Activated CD4-positive, alpha-beta T cell treated with anti-CD3 and anti-CD28 coated beads, Interleukin-2, Interleukin-6, amounts not matched to agents 100 ng/mL and 50 ng/mL, durations not matched to agents 16 hours and 8 hours (primary cell): ENCODE data around the gene FUOM.

ENCODE experiments used
- DNase-seq: peaks from one replicate; pipeline ENCODE4 v3.0.0-alpha.2; 2020

The FUOM gene

DNA sequence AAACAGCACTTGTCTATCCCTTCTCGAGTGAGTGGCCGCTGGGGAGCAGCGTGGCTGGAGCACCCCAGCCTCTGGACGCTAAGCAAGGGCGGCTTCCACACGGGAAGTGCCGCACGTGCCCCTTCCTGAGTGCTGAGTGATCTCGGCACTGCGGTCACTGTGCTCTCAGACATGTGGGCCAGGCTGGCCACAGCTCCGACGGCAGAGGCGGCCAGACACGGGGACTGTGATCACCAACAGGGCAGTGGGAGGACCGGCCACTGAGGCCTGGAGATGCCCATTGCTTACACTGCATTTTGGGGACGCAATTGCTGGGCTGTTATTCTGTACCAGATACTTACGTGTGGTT is 8.3 kb upstream of the FUOM start:
- no peak for DNase-seq

DNA sequence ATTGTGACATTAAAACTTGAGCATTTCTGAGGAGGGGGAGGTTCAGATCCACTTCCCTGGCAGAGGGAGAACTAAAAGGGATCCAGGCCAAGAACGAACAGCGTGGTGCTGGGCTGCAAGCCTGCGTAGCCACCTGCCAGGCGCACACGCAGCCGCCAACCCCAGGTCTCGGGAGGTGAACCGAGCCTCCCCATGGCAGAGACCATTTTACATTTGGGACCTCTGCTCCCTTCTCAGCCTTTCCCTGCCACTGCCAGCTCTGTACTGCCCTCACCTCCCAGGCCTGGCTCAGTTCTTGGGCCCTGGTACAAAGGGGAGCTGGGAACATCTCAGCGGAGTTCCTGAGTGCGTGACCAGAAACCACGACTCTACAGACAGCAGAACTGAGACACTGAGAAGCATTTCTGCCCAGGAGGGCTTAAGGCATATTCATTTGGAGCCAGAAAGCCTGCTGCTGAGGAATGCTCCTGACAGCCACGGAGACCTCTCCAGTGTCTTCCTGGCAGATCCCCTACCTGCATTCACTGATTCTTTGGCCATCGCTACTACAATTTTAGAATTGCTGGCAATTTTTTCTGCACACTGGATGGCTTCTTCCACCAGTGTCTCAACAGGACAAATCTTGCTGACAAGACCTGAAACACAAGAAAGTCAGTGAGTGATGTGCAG is 7.8 kb upstream of the FUOM start:
- DNase-seq = no peak

DNA sequence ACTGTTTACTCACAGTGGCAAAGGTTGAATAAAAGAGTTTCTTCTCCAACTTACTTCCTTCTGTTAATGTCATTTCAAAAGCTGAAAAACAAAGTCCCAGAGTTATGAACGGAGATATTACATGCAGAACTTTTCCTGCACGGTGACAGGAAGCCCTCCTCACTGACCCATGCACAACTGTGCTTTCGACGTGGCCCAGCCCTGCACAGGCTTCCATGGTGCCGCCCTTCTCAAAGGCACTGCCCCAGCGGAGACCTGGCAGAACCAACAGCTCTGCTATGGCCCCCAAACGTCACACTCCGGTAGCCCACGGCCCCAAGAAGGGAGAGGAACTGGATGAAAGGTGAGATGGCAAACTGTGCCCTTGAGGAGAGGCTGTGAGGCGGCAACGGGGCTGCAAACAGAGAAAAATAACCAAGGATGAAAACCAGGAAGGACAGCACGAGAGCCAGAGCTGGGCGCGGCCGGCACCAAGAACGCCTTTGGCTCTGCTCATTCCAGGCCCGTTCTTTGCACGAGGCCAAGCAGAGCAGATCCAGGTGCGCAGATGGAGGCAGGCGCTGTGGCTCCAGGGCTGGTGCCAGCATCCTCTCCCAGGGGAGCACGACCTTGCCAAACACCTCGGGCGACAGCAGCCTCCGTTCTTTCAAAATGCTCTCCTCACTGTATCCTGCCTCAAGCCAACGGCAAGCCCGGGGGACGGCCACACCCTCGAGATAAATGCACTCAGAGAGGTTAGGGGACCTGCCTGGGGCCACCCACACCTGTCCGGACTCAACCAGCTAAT is 7.0 kb upstream of the FUOM start:
- DNase-seq = no peak

DNA sequence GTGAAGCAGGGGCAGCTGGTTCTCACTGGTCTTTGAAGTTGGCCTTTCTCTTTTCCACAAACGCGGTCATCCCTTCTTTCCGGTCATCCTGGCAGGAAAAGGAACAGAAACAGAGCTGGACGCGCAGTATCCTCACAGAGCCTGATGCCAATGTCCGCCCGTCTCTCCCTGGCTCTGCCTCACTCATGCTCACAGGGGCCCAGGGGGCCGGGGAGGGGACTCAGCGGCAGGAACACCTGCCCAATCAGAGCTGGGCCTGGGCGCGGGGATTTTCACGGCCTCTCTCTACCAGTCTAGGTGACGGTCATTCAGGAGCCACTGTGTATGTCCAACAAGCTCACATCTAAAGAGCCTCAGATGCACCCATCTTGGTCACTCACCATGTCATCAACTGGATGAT is 5.0 kb upstream of the FUOM start:
- DNase-seq = no peak

DNA sequence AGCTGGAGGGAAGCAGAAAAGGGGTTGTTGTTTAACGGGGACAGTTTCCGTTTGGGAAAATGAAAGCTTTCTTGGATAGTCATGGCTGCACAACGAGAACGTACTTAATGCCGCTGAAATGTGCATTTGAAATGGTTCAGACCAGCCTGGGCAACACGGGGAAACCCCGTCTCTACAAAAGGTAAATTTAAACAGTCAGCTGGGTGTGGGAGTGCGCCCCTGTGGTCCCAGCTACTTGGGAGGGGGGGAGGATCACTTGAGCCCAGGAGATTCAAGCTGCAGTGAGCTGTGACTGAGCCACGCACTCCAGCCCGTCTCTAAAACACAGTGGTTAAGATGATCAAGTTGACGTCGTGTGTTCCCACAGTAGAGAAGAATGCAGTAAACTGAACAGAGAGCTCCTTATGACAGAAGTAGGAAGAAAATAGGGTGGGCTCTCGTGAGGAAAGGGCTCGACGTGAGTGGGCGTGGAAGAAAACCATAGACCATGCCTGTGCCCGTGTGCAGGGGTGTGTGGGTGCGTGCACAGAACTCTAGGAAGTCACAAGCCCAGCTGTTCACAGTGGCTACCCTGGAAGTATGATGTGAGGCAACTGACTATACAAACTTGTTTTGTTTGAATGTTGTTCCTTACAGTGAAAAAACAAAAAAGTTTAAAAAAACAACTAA is 4.1 kb upstream of the FUOM start:
- no peak for DNase-seq

DNA sequence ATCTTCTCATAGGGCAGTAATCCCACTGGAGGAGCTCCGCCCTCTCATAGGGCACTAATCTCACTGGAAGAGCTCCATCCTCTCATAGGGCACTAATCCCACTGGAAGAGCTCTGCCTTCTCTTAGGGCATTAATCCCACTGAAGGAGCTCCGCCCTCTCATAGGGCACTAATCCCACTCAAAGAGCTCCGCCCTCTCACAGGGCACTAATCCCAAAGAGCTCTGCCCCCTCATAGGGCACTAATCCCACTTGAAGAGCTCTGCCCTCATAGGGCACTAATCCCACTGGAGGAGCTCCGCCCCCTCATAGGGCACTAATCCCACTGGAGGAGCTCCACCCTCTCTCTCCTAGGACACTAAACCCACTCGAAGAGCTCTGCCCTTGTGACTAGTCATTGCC is 3.4 kb upstream of the FUOM start:
- DNase-seq = no peak

DNA sequence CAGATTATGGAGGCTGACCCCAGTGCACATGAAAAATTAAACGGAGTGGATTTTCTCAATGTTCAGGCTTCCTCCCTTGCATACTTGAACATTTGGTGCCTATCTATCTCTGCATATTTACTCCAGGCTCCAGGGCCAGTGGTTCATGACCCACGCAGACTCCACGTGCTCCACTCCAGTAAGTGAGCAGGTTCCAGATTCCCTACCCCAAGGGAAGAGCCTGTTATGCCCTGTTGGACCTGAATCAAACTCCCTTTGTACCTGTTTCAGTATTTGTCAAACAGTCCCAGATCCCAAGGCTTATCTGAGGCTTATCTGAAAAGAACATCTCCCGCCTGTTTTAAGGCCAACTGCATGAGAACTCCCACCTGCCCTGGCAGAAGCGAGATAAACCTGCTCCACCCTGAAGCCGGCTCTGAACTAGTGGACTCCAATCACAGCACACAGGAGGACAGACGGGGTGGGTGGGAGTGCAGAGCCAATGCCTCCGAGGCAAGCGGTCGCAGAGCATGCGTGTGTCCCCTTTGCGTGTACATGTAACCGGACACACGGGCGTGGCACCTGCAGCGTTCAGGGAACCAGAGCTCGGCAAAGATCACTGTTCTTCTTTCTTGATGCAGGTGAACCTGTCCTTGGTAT is 2.3 kb upstream of the FUOM start:
- no peak for DNase-seq

DNA sequence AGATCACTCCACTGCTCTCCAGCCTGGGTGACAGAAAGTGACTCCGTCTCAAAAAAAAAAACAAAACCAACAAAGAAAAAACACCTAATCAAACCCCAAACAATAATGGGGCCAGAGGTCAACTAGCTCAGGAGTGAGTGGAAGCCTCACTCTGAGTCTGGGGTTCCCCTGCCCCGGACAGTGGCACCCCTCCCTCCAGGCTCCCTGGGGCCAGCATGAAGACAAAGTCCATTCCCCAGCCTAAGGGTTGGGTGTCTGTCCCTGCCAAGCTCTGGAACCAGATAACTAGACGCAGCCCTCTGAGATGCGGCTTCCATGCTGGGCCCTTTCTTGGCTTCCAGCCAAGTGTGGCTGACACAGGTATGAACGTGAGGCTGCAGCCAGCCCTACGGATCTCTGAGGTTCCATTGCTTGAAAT is 1.7 kb upstream of the FUOM start:
- no peak for DNase-seq

DNA sequence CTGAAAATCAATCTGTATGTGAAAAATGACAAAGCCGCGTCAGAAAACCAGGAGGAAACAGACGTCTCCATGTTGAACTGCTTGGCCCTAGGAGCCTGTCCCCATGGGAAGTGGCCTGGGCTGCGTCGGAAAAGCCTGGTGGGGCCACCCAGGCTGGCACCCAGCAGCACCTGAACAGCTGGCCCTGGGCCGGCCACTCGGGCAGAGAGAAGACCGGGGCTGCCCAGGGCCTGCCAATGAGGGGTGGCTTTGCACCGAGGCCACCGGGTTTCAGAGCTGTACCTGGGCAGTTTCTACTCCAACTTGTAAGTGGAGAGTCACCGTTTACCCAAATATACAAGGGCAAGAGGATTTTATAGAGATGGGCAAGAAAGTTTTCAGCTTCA is 1.1 kb upstream of the FUOM start:
- no peak for DNase-seq

DNA sequence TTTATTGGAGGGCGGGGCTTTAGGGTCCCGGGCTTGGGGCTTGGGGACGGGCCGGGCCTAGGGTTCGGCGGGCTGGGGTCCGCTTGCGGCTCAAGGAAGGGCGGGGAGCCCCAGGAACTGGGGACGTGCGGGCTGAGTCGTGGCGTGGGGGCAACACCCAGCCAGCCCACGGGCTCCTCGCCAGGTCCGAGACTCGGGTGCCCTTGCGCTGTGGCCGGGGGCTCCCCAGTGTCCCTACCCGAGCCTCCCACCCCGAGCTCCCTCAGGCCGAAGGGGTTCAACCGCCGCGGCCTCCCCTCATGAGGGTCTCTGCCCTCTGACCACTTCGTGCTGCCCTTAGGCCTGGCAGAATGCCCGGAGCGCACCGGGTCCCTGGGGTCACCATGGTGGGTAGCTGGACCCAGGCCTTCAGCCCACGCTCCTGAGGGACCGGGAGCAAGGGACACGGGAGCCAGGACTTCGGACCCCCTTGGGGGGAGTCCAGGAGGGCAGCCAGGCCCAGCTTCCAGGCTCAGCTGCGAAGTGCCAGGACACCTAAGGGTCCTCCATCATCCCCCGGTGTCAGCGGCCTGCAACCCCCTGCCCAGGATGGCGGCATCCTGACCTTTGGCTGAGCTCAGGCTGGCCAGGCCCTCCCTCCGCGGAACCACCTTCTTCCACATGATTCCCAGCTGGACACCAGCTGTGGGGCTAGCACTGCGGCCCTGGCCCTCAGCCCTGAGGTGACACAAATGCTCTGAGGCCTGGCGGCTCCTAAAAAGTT is 524 bp upstream of the FUOM start:
- DNase-seq = no peak

DNA sequence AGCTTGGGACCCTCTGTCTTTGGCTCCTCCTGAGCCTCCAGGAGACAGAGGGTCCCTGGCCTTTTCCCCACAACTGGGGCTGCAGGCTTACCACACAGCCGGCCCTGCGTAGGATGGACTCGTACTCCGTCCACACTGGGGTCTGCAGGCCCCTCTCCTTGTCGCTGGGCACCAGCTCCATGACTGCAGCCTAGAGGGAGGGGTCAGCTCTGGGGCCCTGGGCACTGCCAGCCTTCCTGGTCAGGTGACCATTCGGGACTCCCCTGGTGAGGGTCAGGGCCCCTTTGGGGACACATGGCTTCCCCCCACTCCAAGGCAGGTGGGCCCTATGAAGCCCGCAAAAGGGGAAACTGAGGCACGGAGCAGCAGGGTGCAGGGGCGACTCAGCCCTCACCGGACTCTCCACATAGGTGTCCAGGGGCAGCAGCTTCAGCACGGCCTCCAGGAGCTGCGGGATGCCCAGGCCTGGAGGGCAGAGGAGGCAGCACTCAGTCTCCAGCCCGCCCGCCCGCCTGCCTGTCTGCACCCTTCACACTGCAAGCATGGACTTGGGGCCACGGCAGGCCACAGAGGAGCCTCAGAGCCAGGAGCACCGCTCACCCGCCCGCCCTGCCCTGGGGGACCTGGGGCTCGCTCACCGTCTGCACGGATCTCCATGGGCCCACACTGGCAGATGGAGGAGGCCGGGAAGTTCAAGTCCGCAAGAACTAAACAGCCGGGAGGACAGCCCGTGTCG is 1.1 kb downstream of the FUOM start:
- no peak for DNase-seq

DNA sequence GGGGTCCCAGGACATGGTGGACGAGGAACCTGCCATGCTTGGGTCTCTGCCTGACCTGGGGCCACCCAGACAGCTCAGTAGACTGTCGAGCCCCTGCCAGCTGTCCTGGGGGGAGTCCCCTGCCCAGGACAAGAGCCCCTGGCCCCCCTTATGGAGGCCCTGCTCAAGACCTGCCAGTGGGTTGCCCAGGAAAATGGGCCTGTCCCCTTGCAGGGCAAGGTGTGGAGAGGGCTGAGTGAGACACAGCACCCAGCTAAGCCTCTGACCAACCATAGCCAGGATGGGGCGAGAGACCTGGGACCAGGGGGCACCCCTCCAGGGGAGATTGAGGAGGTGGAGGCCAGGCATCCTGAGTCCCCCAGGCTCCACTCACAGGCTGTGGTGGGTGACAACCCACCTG is 1.8 kb downstream of the FUOM start:
- DNase-seq = no peak

DNA sequence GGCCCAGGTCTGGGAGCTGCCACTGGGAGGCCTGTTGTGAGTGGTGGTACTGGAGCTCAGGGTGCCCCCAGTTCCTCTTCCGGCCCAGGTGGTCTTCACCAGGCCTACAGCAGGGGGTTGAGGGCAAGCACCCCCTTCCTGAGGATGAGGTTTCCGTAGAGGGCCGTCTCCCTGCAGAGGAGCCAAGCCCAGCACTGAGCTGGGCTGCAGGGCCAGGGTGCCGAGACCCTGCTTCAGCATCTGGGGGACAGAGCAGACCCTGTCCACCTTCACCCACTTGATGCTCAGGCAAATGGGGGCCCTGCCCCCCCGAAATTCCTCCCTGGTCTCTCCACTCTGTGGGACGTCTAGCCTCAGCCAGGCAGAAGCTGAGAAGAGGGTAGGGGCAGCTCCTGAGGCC is 2.6 kb downstream of the FUOM start:
- DNase-seq = no peak

DNA sequence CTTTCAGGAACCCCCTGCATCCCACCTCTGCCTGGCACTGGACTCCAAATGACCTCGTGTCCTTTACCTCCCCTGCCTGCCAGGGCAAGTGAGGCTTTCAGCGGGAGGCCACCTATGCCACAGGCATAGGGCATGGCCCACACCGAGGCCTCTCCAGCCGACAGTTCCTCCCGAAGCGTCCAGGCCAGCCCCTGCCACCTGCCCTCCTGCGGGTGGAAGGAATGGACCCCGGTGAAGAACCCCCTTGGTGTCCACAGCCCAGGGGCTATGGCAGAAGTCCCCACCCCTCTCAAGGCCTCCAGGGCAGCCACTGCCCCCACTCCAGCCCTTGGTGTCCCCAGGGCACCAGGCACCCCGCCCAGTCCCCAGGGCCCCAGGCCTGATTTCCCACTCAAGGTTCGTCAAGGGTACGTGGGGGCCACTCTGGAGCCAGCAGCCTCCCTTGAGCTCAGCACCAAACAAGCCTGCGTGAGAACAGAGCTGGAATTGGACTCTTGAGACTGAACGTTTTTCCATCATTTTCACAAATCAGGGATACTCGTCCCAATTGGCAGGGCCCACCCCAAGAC is 3.1 kb downstream of the FUOM start:
- DNase-seq = no peak

DNA sequence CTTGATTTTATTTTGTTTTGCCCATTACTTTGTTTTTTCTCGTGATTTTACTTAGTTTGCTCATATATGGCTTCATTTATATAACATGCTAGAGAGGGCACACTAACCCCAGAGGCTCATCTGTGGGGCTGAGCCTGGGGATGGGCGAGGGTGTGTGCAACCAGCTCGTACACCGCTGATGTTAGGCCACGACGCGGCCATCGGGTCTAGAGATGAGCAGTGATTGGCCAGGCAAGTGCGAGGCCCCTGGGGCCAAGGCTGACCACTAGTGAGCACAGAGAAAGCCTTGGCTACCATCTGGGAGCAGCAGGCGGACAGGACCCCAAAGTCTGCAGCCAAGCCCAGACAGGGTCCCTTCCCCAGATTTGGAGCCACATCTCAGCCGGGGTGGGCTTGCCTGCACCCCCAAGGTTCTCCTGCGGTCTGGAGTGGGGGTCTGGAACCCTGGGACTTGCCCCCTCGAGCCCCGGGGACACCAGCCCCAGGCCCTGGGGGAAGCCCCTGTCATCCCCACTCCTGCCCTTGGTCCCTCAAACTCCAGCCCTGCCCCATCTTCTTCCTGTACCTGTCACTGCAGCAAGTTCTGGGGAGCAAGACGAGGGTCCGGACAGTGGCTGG is 3.7 kb downstream of the FUOM start:
- DNase-seq = no peak

DNA sequence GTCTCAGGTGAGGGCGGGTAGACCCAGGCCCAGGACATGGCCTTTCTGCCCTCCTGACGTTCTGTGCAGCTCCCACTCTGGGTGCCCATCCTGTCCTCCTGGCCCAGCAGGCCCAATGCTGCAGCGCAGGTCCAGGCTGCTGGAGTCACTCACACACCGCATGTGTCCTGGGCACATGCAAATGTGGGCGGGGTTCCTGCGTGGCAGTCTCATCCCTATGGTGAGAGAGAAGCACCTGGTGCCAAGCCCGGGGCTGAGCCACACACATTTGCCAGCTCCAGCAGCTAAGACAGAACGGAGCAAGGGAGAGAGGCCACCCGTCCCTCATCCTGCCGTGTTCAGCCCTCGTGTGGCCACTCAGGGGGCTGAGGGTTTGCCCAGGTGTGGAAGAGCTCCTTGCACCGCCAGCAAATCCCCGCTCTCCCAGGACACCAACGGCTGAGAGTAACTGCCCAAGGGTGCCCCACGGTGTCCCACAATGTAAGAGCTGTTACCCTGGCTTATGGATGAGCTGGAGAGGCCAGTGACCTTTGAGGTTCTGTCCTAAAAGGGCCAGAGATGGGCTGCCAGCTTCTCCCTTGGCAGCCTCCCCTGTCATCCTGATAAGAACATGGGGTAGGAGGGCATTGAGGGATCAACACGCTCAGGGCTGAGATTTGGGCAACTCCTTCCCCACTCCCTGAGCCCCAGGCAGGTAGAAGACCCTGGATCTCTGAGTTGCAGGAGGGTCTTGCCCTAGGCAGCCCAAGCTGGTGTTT is 4.4 kb downstream of the FUOM start:
- DNase-seq = no peak

DNA sequence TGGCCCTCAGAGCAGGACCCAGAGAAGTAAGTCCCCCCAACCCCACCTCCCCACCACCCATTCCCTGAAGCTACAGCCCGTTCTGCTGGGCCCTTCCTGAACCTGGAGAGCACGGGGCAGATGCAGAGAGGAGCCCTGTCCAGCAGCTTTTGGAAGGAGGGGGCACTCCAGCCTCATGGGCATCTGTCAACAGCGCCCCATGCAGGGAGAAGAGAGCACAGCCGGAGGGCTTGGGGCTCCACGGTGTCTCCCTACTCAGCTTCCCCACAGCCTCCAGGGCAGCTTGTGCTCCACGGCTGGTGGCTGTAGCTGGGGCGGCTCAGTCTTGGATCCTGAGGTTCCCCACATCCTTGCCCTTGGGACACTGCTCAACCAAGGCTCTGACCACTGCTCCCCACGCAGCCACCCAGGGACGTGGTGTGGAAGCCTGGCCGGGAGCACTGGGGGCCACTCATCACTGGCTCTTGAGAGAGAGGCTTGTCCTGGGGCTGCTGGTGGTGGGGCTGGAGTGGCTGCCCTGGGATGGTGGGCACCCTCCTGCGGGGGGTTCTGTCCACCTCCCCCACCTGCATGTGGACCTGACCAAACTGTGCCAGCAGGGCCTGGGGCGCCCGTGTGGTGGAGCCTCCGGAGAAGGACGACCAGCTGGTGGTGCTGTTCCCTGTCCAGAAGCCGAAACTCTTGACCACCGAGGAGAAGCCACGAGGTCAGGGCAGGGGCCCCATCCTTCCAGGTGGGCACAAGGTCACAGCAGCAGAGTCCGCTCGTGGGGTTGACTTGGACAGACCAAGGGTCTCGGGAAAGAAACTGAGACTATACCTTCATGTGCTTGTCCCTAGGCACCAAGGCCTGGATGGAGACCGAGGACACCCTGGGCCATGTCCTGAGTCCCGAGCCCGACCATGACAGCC is 6.2 kb downstream of the FUOM start:
- no peak for DNase-seq

DNA sequence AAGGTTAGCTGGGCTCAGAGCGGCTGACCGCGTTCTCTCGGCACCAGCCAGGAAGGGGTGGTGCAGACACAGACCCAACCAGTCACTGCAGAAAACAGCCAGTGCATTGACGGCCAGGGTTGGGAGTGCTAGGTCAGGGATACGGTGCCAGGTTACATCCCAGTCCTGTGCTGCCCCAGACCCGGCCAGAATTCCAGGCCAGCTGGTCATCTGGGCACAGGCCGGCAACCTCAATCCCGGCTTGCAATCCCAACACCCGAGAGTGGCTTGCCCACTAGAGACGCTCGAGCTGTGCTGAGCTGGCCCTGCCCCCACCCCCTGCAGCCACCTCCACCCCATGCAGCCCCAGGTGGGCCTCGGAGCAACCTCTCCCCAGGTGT is 6.9 kb downstream of the FUOM start:
- no peak for DNase-seq

DNA sequence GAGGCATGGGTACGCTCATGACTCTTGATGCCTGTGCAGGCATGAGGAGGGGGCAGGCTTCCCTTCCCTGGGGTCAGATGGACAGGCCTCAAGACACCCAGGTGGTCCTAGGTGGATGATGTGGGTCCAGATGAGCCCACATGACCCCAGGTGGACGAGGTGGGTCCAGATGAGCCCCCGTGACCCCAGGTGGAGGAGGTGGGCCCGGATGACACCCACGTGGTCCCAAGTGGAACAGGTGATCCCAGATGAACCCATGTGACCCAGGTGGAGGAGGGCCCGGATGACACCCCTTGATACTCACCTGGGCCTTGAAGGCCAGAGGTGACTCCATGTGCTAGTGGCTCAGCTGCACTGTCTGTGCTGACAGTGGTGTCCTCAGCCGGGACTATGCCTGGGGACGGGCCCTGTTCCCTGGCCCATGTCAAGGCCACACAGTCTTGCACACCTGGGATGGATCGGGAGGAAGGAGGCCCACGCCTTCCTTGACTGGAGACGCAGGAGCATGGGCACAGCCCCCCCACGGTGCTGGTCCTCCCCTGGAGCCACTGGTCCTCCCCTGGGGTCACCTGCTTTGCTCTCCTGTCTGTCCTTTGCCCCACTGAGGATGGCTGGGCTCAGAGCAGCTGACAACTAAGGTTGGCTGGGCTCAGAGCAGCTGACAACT is 7.4 kb downstream of the FUOM start:
- DNase-seq = no peak
